Esophagus squamous epithelium (tissue), 5 donors: ENCODE results near the gene LILRB2. TPM values are rescaled to one million over a fixed set of nuclear protein-coding genes. Genes with fewer than 3 reads are reported as not detected.

Experiments
- DNase-seq: peaks from one replicate; lab custom pipeline; 2025; lab: John Stamatoyannopoulos, UW
- H3K27ac ChIP-seq, 4 donors: fragments of 200-600 bp; sonication (generic); one replicate each; pipeline ENCODE4 v1.5.1; 2016 to 2019; ENCODE audit warnings: mild to moderate bottlenecking in 1 of 4
- H3K27me3 ChIP-seq, 4 donors: fragments of 200-600 bp; sonication (generic); 1 replicate in 3 of 4; 2 replicates in 1 of 4; pipeline versions ENCODE4 v1.5.1 to v1.6.0; 2017 to 2021; ENCODE audit warnings: antibody characterized with exemption in 1 of 4
- H3K36me3 ChIP-seq, 3 donors: fragments of 200-600 bp; sonication (generic); one replicate each; pipeline ENCODE4 v1.5.1; 2016 to 2019
- H3K4me1 ChIP-seq, 3 donors: fragments of 200-600 bp; sonication (generic); one replicate each; pipeline ENCODE4 v1.5.1; 2017 to 2019
- H3K4me3 ChIP-seq, 4 donors: fragments of 200-600 bp; sonication (generic); 1 replicate in 3 of 4; 2 replicates in 1 of 4; pipeline ENCODE4 v1.5.1; 2016 to 2019; ENCODE audit warnings: mild to moderate bottlenecking in 2 of 4, moderate library complexity in 1 of 4
- H3K9me3 ChIP-seq, 3 donors: fragments of 200-600 bp; sonication (generic); one replicate each; pipeline ENCODE4 v1.5.1; 2016 to 2019
- CTCF ChIP-seq, 6 experiments: fragments of 450-650 bp in 4 of 6; fragments of 200-600 bp in 2 of 6; sonication (generic) in 2 of 6; IDR thresholded peaks; one replicate each; pipeline ENCODE4 v1.5.1; 2016 to 2019; ENCODE audit warnings: antibody characterized with exemption in 6 of 6, mild to moderate bottlenecking in 4 of 6, moderate library complexity in 4 of 6
- POLR2A ChIP-seq, 4 donors: fragments of 450-650 bp; IDR thresholded peaks; one replicate each; pipeline ENCODE4 v1.6.1; 2017; ENCODE audit warnings: antibody characterized with exemption in 4 of 4, mild to moderate bottlenecking in 4 of 4, moderate library complexity in 3 of 4
- WGBS, 2 donors: methylation state at CpG; one replicate each; pipeline ENCODE4 v1.1.5; 2018; 5-methylcytosine and 5-hydroxymethylcytosine counted together
- intact Hi-C: fragments of 100-400 bp; cut with DNase I; formaldehyde crosslinking; loops from one replicate; pipeline ENCODE4 v1.15.0; 2022
- total RNA-seq, 4 donors: library from RNA; depleted of rRNA; stranded (reverse); fragments of >200 nt; gene quantifications; one replicate each; pipeline ENCODE4 v1.1.0, GENCODE V29; 2016
- donor health status: DM: yes; HTN: yes; CAD: no.

LILRB2 gene
- total RNA-seq, 4 donors from 2014 or later = 0.40 to 1.9 (median 1.0) TPM; not detected in 1

GRCh38 chr19:54312011-54312410 lies 31.1 kb upstream of the LILRB2 start:
- H3K9me3 ChIP-seq = no peaks in the 10 kb centered on the region
- H3K4me3 ChIP-seq = no peak overlapping the region
- peaks cover 0 to 38% (median 0%) of the 10 kb centered on the region in 4 donors for H3K27me3 ChIP-seq
- no peak for TF ChIP-seq CTCF (IDR thresholded peaks at IDR 0.05)
- TF ChIP-seq POLR2A (IDR thresholded peaks at IDR 0.05) = no peak
- H3K27ac ChIP-seq = no peak overlapping the region
- 52% methylated on average over 2 of the region's 6 CpGs; no CpG with 5 or more reads in 1 of the 2 donors for WGBS, 2 donors
- intact Hi-C loops = no loop called here
- no peaks in the 10 kb centered on the region for H3K36me3 ChIP-seq
- no peak for DNase-seq
- no peaks in the 10 kb centered on the region for H3K4me1 ChIP-seq

GRCh38 chr19:54311486-54311885 lies 30.6 kb upstream of the LILRB2 start:
- no peak for TF ChIP-seq POLR2A (IDR thresholded peaks at IDR 0.05)
- TF ChIP-seq CTCF (IDR thresholded peaks at IDR 0.05) = no peak
- H3K27me3 ChIP-seq = peaks cover 0 to 33% (median 0%) of the 10 kb centered on the region in 4 donors
- no peak overlapping the region for H3K4me3 ChIP-seq
- no peaks in the 10 kb centered on the region for H3K36me3 ChIP-seq
- 45% methylated on average over 2 of the region's 5 CpGs; no CpG with 5 or more reads in 1 of the 2 donors for WGBS, 2 donors
- no peak for DNase-seq
- no peaks in the 10 kb centered on the region for H3K4me1 ChIP-seq
- intact Hi-C loops = no loop called here
- no peaks in the 10 kb centered on the region for H3K9me3 ChIP-seq
- no peak overlapping the region for H3K27ac ChIP-seq

GRCh38 chr19:54310543-54310942 lies 29.6 kb upstream of the LILRB2 start:
- no peak for DNase-seq
- no peak overlapping the region for H3K4me3 ChIP-seq

GRCh38 chr19:54309811-54310210 lies 28.9 kb upstream of the LILRB2 start:
- Histone ChIP-seq H3K4me3 (no peak overlapping the region), H3K9me3 (no peaks in the 10 kb centered on the region), H3K27me3 (peaks cover 0 to 38% (median 0%) of the 10 kb centered on the region in 4 donors), H3K4me1 (no peaks in the 10 kb centered on the region), H3K27ac (no peak overlapping the region), H3K36me3 (no peaks in the 10 kb centered on the region)
- DNase-seq = no peak
- WGBS, 2 donors = 62 to 63% methylated on average over 9 to 12 of the region's 12 CpGs
- no peak for TF ChIP-seq POLR2A (IDR thresholded peaks at IDR 0.05)
- TF ChIP-seq CTCF (IDR thresholded peaks at IDR 0.05) = no peak
- intact Hi-C loops = no loop called here

More at GRCh38 chr19:54310543-54310942, 29.6 kb upstream of the LILRB2 start:
- 63 to 73% methylated on average over 1 to 4 of the region's 5 CpGs for WGBS, 2 donors
- Histone ChIP-seq H3K27ac (no peak overlapping the region), H3K27me3 (peaks cover 0 to 32% (median 0%) of the 10 kb centered on the region in 4 donors), H3K9me3 (no peaks in the 10 kb centered on the region), H3K4me1 (no peaks in the 10 kb centered on the region), H3K36me3 (no peaks in the 10 kb centered on the region)
- intact Hi-C loops = no loop called here
- no peak for TF ChIP-seq POLR2A (IDR thresholded peaks at IDR 0.05)
- no peak for TF ChIP-seq CTCF (IDR thresholded peaks at IDR 0.05)

GRCh38 chr19:54307389-54308020 lies 26.6 kb upstream of the LILRB2 start:
- TF ChIP-seq CTCF (IDR thresholded peaks at IDR 0.05) = no peak
- TF ChIP-seq POLR2A (IDR thresholded peaks at IDR 0.05) = no peak
- 84 to 87% methylated on average over 5 of the region's 5 CpGs for WGBS, 2 donors
- no peak overlapping the region for H3K27ac ChIP-seq
- no peaks in the 10 kb centered on the region for H3K4me1 ChIP-seq
- no peaks in the 10 kb centered on the region for H3K9me3 ChIP-seq
- H3K36me3 ChIP-seq = no peaks in the 10 kb centered on the region
- H3K27me3 ChIP-seq = peaks cover 0 to 29% (median 0%) of the 10 kb centered on the region in 4 donors
- intact Hi-C loops = no loop called here
- no peak overlapping the region for H3K4me3 ChIP-seq
- DNase-seq = no peak
